ENCODE results near the gene NPIPA3. TPM values are rescaled to one million over a fixed set of nuclear protein-coding genes. Genes with fewer than 3 reads are reported as not detected.

NPIPA3 gene
- total and polyA plus RNA-seq, 2 donors from 2014 or later (not counting 2 experiments from before 2014, with no cell fraction given): 4.0 to 9.8 TPM

Other genes with a start within 250 kb of the NPIPA3 start
- 32.0 and 32.2 TPM in 2 replicates for gene PARN, start 73.2 kb upstream of the NPIPA3 start, total RNA-seq
- gene PARN, start 73.2 kb upstream of the NPIPA3 start, polyA plus RNA-seq: 16.0 and 18.1 TPM in 2 replicates
- gene BFAR, start 70.5 kb upstream of the NPIPA3 start, total RNA-seq: 73.5 and 79.4 TPM in 2 replicates
- 52.8 and 53.2 TPM in 2 replicates for gene BFAR, start 70.5 kb upstream of the NPIPA3 start, polyA plus RNA-seq
- 0.34 and 0.71 TPM in 2 replicates for gene PLA2G10, start 9.1 kb upstream of the NPIPA3 start, total RNA-seq
- 0.79 and 0.90 TPM in 2 replicates for gene PLA2G10, start 9.1 kb upstream of the NPIPA3 start, polyA plus RNA-seq
- 0.75 TPM in 1 of 2 replicates, not detected in the other for gene NPIPA2, start 39.1 kb downstream of the NPIPA3 start, total RNA-seq
- gene NPIPA2, start 39.1 kb downstream of the NPIPA3 start, polyA plus RNA-seq: 0.35 and 0.55 TPM in 2 replicates
- 92.4 and 101 TPM in 2 replicates for gene NOMO1, start 130.3 kb downstream of the NPIPA3 start, total RNA-seq
- 57.1 and 62.2 TPM in 2 replicates for gene NOMO1, start 130.3 kb downstream of the NPIPA3 start, polyA plus RNA-seq
- 35.7 and 42.8 TPM in 2 replicates for gene NPIPA1, start 234.0 kb downstream of the NPIPA3 start, total RNA-seq
- gene NPIPA1, start 234.0 kb downstream of the NPIPA3 start, polyA plus RNA-seq: 30.6 and 33.7 TPM in 2 replicates

Measured in foreskin keratinocyte (primary cell).